GM18858 (cell line): Measurements from ENCODE around the gene EGFL6.
A peak's percentile ranks its signal among the peaks of the same experiment; 100 is the strongest.

Source experiments
- ATAC-seq: cut with Tn5 transposase; IDR thresholded peaks from one replicate; pipeline ENCODE4 v1.9.1; 2021; ENCODE audit not compliant: unreplicated experiment

Gene EGFL6

GRCh38 chrX:13569479-13570260 is at the start of gene EGFL6:
EGFL6 (plus strand) TSS chrX:13569601; CDS start chrX:13569862, 261 bp downstream.
- no peak for ATAC-seq

- ATAC-seq: no peak
These were observed 49.0 kb upstream of the EGFL6 start for GRCh38 chrX:13520351-13520750.

GRCh38 chrX:13520936-13521335 is 48.5 kb upstream of the EGFL6 start:
- no peak for ATAC-seq

- ATAC-seq: no peak
These were observed 46.6 kb upstream of the EGFL6 start for GRCh38 chrX:13522811-13523210.

- ATAC-seq: no peak
These were observed 35.7 kb upstream of the EGFL6 start for GRCh38 chrX:13533726-13534125.

- no peak for ATAC-seq
These were observed 33.8 kb upstream of the EGFL6 start for GRCh38 chrX:13535376-13536165.

- ATAC-seq: no peak
These were observed 32.9 kb upstream of the EGFL6 start for GRCh38 chrX:13536551-13536950.

- no peak for ATAC-seq
These were observed 31.0 kb upstream of the EGFL6 start for GRCh38 chrX:13538414-13538813.

- no peak for ATAC-seq
These were observed 28.8 kb upstream of the EGFL6 start for GRCh38 chrX:13540602-13541001.

- ATAC-seq: no peak
These were observed 23.7 kb upstream of the EGFL6 start for GRCh38 chrX:13545726-13546125.

GRCh38 chrX:13547671-13548070 is 21.7 kb upstream of the EGFL6 start:
- no peak for ATAC-seq

GRCh38 chrX:13550346-13550745 is 19.1 kb upstream of the EGFL6 start:
- ATAC-seq: no peak

GRCh38 chrX:13551610-13552009 is 17.8 kb upstream of the EGFL6 start:
- ATAC-seq: no peak

- no peak for ATAC-seq
These were observed 16.5 kb upstream of the EGFL6 start for GRCh38 chrX:13552892-13553291.

- ATAC-seq: no peak
These were observed 3.9 kb upstream of the EGFL6 start for GRCh38 chrX:13565511-13565910.

- no peak for ATAC-seq
These were observed 832 bp downstream of the EGFL6 start for GRCh38 chrX:13570261-13570605.

GRCh38 chrX:13571136-13571535 is 1.7 kb downstream of the EGFL6 start:
- ATAC-seq: no peak

- peak; percentile 74 for ATAC-seq
These were observed 5.2 kb downstream of the EGFL6 start for GRCh38 chrX:13574600-13574999.

- no peak for ATAC-seq
These were observed 10.3 kb downstream of the EGFL6 start for GRCh38 chrX:13579661-13580060.

GRCh38 chrX:13581554-13581953 is 12.2 kb downstream of the EGFL6 start:
- no peak for ATAC-seq

GRCh38 chrX:13587786-13588477 is 18.5 kb downstream of the EGFL6 start:
- ATAC-seq: no peak

- no peak for ATAC-seq
These were observed 20.8 kb downstream of the EGFL6 start for GRCh38 chrX:13590207-13590606.
